ENCODE data around the gene WBP1.

- TF ChIP-seq POLR2AphosphoS5 (IDR thresholded peaks at IDR 0.05; ENCODE audit: low read depth, low read length) (no peak), TAF1 (IDR thresholded peaks at IDR 0.05; ENCODE audit: borderline replicate concordance, low read depth, low read length) (no peak), POLR2A (IDR thresholded peaks at IDR 0.05; ENCODE audit: low read depth, low read length) (peak; percentile 55; the same call in 1 of the 2 replicates)
Observed at GRCh38 chr2:74440378-74441169, 17.7 kb upstream of the WBP1 start.

All from GM12892 (cell line).